ENCODE measurements around the gene GPR141.

DNA sequence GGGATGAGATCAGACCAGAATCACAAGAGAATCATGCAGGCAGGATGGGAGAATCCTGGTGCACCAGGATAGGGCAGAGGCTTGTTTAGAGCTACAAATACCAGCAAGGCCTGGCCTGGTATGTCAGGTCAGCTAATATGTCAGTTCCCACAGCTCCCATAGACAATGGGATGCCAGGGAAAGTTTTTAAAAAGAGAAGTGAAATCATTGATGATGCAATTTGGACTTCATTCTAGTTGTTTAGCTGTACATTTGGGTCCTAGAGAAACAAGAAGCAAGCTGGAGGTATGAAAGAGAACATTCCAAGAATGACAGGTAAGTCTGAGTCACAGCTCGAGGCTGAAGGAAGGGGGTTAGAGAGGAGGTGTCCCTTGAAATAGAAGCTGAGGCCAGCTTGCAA, 45.2 kb downstream of the GPR141 start:
- TF ChIP-seq, protein P1, sequence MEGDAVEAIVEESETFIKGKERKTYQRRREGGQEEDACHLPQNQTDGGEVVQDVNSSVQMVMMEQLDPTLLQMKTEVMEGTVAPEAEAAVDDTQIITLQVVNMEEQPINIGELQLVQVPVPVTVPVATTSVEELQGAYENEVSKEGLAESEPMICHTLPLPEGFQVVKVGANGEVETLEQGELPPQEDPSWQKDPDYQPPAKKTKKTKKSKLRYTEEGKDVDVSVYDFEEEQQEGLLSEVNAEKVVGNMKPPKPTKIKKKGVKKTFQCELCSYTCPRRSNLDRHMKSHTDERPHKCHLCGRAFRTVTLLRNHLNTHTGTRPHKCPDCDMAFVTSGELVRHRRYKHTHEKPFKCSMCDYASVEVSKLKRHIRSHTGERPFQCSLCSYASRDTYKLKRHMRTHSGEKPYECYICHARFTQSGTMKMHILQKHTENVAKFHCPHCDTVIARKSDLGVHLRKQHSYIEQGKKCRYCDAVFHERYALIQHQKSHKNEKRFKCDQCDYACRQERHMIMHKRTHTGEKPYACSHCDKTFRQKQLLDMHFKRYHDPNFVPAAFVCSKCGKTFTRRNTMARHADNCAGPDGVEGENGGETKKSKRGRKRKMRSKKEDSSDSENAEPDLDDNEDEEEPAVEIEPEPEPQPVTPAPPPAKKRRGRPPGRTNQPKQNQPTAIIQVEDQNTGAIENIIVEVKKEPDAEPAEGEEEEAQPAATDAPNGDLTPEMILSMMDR (IDR thresholded peaks at IDR 0.05) = no peak
- TF ChIP-seq POLR2A (IDR thresholded peaks at IDR 0.05) = no peak
